Osteoblast (primary cell): ENCODE data around the gene CHSY1. TPM values are rescaled to one million over a fixed set of nuclear protein-coding genes. Genes with fewer than 3 reads are reported as not detected.

Experiments
- DNase-seq: peaks from one replicate; pipeline ENCODE4 v3.0.0; 2011; ENCODE audit warnings: low spot score, mixed read lengths; ENCODE audit not compliant: insufficient read length; ENCODE audit errors: missing footprints
- H2AFZ ChIP-seq: 2 replicates; pipeline ENCODE4 v1.6.0; 2011; ENCODE audit warnings: mild to moderate bottlenecking, low read length
- H3K27ac ChIP-seq: 2 replicates; pipeline ENCODE4 v1.5.1; 2011; ENCODE audit warnings: mild to moderate bottlenecking, low read depth, low read length, moderate library complexity
- H3K27me3 ChIP-seq: 2 replicates; pipeline ENCODE4 v1.6.0; 2012; ENCODE audit warnings: mild to moderate bottlenecking, control low read depth, inconsistent platforms, low read length, moderate library complexity; ENCODE audit not compliant: insufficient read depth
- H3K36me3 ChIP-seq: 2 replicates; pipeline ENCODE4 v1.5.1; 2011; ENCODE audit warnings: mild to moderate bottlenecking, low read length, control low read depth, moderate library complexity; ENCODE audit not compliant: insufficient read depth
- H3K4me1 ChIP-seq: 2 replicates; pipeline ENCODE4 v1.5.1; 2011; ENCODE audit warnings: mild to moderate bottlenecking, low read length, control low read depth, moderate library complexity; ENCODE audit not compliant: insufficient read depth
- H3K4me2 ChIP-seq: 2 replicates; pipeline ENCODE4 v1.6.0; 2011; ENCODE audit warnings: mild to moderate bottlenecking, low read length; ENCODE audit not compliant: insufficient read depth
- H3K4me3 ChIP-seq: fragments of 200-600 bp; sonication (generic); 3 replicates; pipeline ENCODE4 v1.5.1; 2012; ENCODE audit warnings: mild to moderate bottlenecking, low read length, inconsistent platforms; ENCODE audit not compliant: insufficient read depth
- H3K79me2 ChIP-seq: 2 replicates; pipeline ENCODE4 v1.6.0; 2012; ENCODE audit warnings: mild to moderate bottlenecking, low read length, control low read depth, inconsistent platforms; ENCODE audit not compliant: insufficient read depth
- H3K9me3 ChIP-seq: 2 replicates; pipeline ENCODE4 v1.5.1; 2011; ENCODE audit warnings: low read depth, low read length, control low read depth
- H4K20me1 ChIP-seq: 2 replicates; pipeline ENCODE4 v1.6.0; 2012; ENCODE audit warnings: mild to moderate bottlenecking, low read length, control low read depth; ENCODE audit not compliant: insufficient read depth
- total RNA-seq: library from RNA; depleted of rRNA; stranded (reverse); fragments of >200 nt; gene quantifications from 2 replicates; pipeline ENCODE4 v1.2.3, GENCODE V29; 2012
- TF ChIP-seq, protein P1 (sequence below): IDR thresholded peaks from 2 replicates; pipeline ENCODE4 v1.5.1; 2011; ENCODE audit warnings: mild to moderate bottlenecking, low read depth, low read length, moderate library complexity; ENCODE audit errors: extremely low read depth

CHSY1 gene
- total RNA-seq, 1 donor, result 39.1 TPM

DNA sequence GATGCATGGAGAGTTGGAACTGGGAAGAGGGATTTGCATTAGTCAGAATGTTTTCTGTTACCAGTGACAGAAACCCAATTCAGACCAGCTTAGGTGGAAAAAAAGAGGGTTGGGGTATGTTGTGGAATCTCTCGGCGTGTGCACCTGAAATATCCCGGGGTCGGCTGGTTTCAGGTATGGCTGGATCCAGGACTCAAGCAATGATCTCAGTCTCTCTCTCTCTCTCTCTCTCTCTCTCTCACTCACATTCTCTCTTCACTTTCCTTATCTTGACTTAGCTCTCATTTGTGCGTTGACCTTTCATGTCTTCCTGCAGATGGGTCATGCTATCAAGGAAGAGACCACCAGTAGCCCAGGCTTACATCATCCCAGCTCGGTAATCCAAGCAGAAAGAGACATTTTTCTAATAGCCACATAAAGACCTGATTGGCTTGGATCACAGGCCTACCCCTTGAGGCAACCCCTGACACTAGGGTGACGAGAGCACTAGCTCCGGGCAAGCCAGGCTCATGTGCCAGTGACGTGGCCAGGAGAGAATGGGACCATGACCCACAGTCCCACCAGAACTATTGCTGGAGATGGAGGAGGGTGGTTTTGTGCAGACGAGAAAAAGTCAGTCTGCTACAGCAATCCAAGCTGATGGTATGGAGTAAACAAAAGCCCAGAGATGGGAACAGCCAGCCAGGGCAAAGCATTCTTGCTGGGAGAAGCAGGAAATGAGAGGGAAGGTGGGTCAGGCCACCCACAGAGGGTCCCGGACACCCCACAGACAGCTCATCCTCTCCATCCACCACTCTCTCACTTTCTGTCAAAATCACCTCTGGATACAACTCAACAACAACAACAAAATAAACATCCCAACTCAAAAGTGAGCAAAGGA lies 91.7 kb downstream of the CHSY1 start:
- Histone ChIP-seq H3K4me3 (no peak overlapping the region), H3K27ac (no peak overlapping the region), H2AFZ (no peak overlapping the region), H4K20me1 (no peaks in the 10 kb centered on the region), H3K27me3 (no peaks in the 10 kb centered on the region), H3K4me1 (peaks cover 11% of the 10 kb centered on the region), H3K4me2 (no peak overlapping the region), H3K9me3 (peaks cover 4% of the 10 kb centered on the region), H3K79me2 (no peaks in the 10 kb centered on the region), H3K36me3 (no peaks in the 10 kb centered on the region)
- TF ChIP-seq, protein P1, sequence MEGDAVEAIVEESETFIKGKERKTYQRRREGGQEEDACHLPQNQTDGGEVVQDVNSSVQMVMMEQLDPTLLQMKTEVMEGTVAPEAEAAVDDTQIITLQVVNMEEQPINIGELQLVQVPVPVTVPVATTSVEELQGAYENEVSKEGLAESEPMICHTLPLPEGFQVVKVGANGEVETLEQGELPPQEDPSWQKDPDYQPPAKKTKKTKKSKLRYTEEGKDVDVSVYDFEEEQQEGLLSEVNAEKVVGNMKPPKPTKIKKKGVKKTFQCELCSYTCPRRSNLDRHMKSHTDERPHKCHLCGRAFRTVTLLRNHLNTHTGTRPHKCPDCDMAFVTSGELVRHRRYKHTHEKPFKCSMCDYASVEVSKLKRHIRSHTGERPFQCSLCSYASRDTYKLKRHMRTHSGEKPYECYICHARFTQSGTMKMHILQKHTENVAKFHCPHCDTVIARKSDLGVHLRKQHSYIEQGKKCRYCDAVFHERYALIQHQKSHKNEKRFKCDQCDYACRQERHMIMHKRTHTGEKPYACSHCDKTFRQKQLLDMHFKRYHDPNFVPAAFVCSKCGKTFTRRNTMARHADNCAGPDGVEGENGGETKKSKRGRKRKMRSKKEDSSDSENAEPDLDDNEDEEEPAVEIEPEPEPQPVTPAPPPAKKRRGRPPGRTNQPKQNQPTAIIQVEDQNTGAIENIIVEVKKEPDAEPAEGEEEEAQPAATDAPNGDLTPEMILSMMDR, result no peak
- DNase-seq, result no peak

DNA sequence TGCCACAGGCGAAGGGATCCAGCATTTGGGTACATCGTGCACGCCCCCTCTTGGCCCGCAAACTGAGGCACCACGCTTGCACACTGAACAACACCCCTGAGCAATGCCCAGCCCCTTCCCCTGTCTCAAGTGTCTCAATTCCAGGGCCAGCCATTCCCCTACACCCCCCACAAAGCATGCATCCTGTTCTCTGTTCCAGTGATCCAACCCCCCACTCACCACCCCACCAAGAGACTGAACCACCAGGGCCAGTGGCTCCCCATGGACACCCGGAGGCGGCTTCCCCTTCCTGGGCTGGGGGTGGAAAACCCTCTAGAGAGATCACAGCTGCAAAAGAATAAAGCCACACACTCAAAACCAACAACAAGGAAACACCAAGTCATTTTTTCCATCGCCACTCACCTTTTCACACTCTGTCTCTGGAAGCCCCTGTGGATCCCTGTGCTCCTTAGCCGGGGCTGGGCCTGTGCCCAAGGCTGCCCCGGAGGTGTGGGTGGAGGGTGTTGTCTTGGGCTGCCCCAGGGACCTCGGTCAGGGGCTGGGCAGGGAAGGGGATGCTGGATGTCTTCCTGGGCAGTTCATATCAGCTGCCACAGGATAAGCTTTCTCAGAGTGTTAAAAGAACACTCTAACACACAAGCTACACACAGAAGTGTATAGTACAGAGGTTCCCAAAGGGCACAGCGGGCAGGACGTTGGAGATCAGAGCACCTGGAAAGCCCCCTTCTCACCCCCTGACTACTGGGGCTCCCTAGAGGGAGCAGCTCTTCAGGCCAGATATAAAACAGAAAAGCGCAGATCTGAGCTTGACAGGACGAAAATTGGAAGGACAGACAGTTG lies 92.5 kb downstream of the CHSY1 start:
- peak overlapping the region; percentile 10 for H2AFZ ChIP-seq
- no peak for DNase-seq
- H3K4me3 ChIP-seq, result no peak overlapping the region
- TF ChIP-seq, protein P1, result no peak
- no peak overlapping the region for H3K4me2 ChIP-seq
- peaks cover 11% of the 10 kb centered on the region for H3K4me1 ChIP-seq
- H3K79me2 ChIP-seq, result no peaks in the 10 kb centered on the region
- no peaks in the 10 kb centered on the region for H3K27me3 ChIP-seq
- no peaks in the 10 kb centered on the region for H4K20me1 ChIP-seq
- no peak overlapping the region for H3K27ac ChIP-seq
- no peaks in the 10 kb centered on the region for H3K36me3 ChIP-seq
- H3K9me3 ChIP-seq, result peaks cover under 1% of the 10 kb centered on the region

DNA sequence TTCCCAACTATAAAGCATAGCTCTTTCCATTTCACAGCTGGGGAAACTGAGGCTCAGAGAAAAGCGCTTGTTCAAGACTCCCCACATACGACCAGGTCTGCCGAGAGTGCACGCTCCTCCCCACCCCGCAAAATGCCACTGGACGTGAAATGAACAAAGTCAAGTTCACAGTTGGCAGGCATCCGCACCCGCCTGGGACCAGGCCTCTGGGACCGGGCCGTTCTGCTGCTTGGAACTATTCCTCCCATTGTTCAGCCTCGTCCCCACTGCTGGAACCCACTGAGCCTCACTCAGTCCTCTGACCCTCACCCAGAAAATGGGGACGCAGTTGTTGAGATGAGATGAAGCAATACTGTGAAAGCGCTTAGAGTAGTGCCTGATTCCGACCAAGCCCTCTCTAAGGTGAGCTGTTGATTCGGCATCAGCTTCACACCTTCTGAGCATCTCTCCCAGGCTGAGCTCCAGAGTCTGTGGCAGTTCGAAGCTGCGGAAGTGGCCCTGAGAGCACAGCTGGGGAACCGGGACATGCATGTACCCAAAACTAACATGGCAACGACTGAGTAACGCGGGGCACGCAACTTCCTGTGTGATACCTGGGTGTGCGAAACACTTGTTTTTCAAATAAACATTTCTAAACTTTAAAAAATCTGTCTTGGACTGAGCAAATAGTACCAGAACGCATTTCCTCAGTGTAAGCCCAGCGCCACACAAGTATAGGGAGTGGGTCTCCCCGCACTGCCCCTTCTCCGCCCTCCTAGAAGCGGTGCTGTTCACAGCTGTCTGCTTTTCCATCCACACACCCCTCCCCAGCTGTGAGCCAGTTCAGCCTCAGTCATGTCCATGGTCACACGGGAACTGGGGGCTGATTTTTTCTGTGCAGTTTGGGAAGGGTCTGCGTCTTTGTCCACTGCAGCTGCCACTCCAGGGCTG lies 93.4 kb downstream of the CHSY1 start:
- TF ChIP-seq, protein P1, result no peak
- no peaks in the 10 kb centered on the region for H3K36me3 ChIP-seq
- no peaks in the 10 kb centered on the region for H3K27me3 ChIP-seq
- peaks cover 11% of the 10 kb centered on the region for H3K4me1 ChIP-seq
- H4K20me1 ChIP-seq, result no peaks in the 10 kb centered on the region
- H3K4me2 ChIP-seq, result no peak overlapping the region
- no peak overlapping the region for H3K4me3 ChIP-seq
- H3K79me2 ChIP-seq, result no peaks in the 10 kb centered on the region
- no peak overlapping the region for H3K27ac ChIP-seq
- no peak for DNase-seq
- no peak overlapping the region for H2AFZ ChIP-seq
- H3K9me3 ChIP-seq, result no peaks in the 10 kb centered on the region
